Panc1 (cell line): Measurements from ENCODE around the gene NPTXR. TPM values are rescaled to one million over a fixed set of nuclear protein-coding genes. Genes with fewer than 3 reads are reported as not detected.

Experiments used
- ATAC-seq: fragments of 200-7000 bp; cut with Tn5 transposase; 2 replicates; pipeline ENCODE4 v1.9.1; 2020; ENCODE audit warnings: mild to moderate bottlenecking, moderate library complexity
- BruUV-seq: library from RNA; stranded (reverse); fragments of 400-500 nt; replicated peaks from 2 replicates; lab custom pipeline; 2021; lab: Mats Ljungman, UMichigan
- CTCF ChIA-PET: fragments of 300-600 bp; sonication (Branson Sonifier 250); formaldehyde crosslinking; loops from one replicate; lab custom pipeline; 2022; ENCODE audit warnings: antibody characterized with exemption; lab: Charles Lee
- POLR2A ChIA-PET: fragments of 300-600 bp; sonication (Branson Sonifier 250); formaldehyde crosslinking; loops from one replicate; lab custom pipeline; 2022; ENCODE audit warnings: antibody characterized with exemption; lab: Charles Lee
- DNase-seq: peaks from one replicate; pipeline ENCODE4 v3.0.0-alpha.2; 2010; ENCODE audit warnings: low read depth, low spot score
- H3K27ac ChIP-seq: 2 replicates; pipeline ENCODE4 v1.5.1; 2011; ENCODE audit warnings: mild to moderate bottlenecking, low read length, inconsistent platforms
- H3K27me3 ChIP-seq: fragments of 200-500 bp; sonication (Bioruptor generic); 2 replicates; pipeline ENCODE4 v1.6.0; 2014; ENCODE audit warnings: low read length, inconsistent platforms; ENCODE audit not compliant: control insufficient read depth, insufficient read depth
- H3K36me3 ChIP-seq: fragments of 200-500 bp; sonication (Bioruptor generic); 2 replicates; pipeline ENCODE4 v1.5.1; 2014; ENCODE audit warnings: inconsistent platforms, mild to moderate bottlenecking, low read length, moderate library complexity; ENCODE audit not compliant: control insufficient read depth, insufficient read depth
- H3K4me1 ChIP-seq: 2 replicates; pipeline ENCODE4 v1.5.1; 2011; ENCODE audit warnings: inconsistent platforms, mild to moderate bottlenecking, low read length, moderate library complexity; ENCODE audit not compliant: control insufficient read depth, insufficient read depth
- H3K4me3 ChIP-seq, 2 experiments: 2 replicates each; pipeline ENCODE4 v1.5.1; 2011 to 2012; ENCODE audit warnings: low read depth in 2 of 2, low read length in 2 of 2, mild to moderate bottlenecking in 2 of 2, inconsistent platforms in 1 of 2, moderate library complexity in 1 of 2
- H3K9me3 ChIP-seq: fragments of 200-500 bp; sonication (Bioruptor generic); 2 replicates; pipeline ENCODE4 v1.5.1; 2014; ENCODE audit warnings: low read depth, mild to moderate bottlenecking, inconsistent platforms, low read length, moderate library complexity; ENCODE audit not compliant: control insufficient read depth, insufficient read depth
- CTCF ChIP-seq: fragments of 450-650 bp; IDR thresholded peaks from 2 replicates; pipeline ENCODE4 v1.5.1; 2017; ENCODE audit warnings: mild to moderate bottlenecking
- POLR2AphosphoS5 ChIP-seq: IDR thresholded peaks from 2 replicates; pipeline ENCODE4 v1.6.1; 2012; ENCODE audit warnings: mild to moderate bottlenecking, low read depth, low read length, moderate library complexity
- REST ChIP-seq, 2 experiments: IDR thresholded peaks; 2 replicates each; pipeline ENCODE4 v1.6.1; 2011 to 2012; ENCODE audit warnings: low read depth in 2 of 2, control low read depth in 1 of 2, low read length in 1 of 2, mild to moderate bottlenecking in 1 of 2, moderate library complexity in 1 of 2; ENCODE audit not compliant: insufficient read depth in 1 of 2
- SIN3A ChIP-seq: IDR thresholded peaks from 2 replicates; pipeline ENCODE4 v1.6.1; 2012; ENCODE audit warnings: low read depth, mild to moderate bottlenecking, low read length, moderate library complexity, borderline replicate concordance; ENCODE audit not compliant: insufficient read depth
- TCF7L2 ChIP-seq: IDR thresholded peaks from 2 replicates; pipeline ENCODE4 v1.6.1; 2011; ENCODE audit warnings: mild to moderate bottlenecking, low read depth, low read length, inconsistent platforms
- in situ Hi-C: cut with HindIII; loops from 2 replicates; pipeline ENCODE4 v1.10.0; 2016; ENCODE audit warnings: low sequenced_read_pairs, low pct_unique_long_range_greater_than_20kb
- intact Hi-C: fragments of 100-400 bp; cut with micrococcal nuclease; formaldehyde crosslinking; loops from one replicate; pipeline ENCODE4 v1.10.0; 2022; ENCODE audit not compliant: unreplicated experiment
- total RNA-seq: library from RNA; stranded (reverse); gene quantifications from one replicate; pipeline ENCODE4 v1.2.1, GENCODE V29; 2021; ENCODE audit not compliant: unreplicated experiment

Gene NPTXR
- total RNA-seq, 1 experiment from 2014 or later, result 32.6 TPM

- POLR2A ChIA-PET, result no interaction called here
- no peaks in the 10 kb centered on the region for H3K27me3 ChIP-seq
- no peaks in the 10 kb centered on the region for H3K9me3 ChIP-seq
- TF ChIP-seq REST (IDR thresholded peaks at IDR 0.05; ENCODE audit: insufficient read depth in 1 of 2, low read depth in 2 of 2, low read length in 1 of 2) (no peak), TCF7L2 (no peak), CTCF (no peak), SIN3A (no peak), POLR2AphosphoS5 (no peak)
- BruUV-seq, result no TSS peak
- ATAC-seq (no peak), DNase-seq (no peak)
- CTCF ChIA-PET, result no interaction called here
- in situ Hi-C loops (no loop called here), intact Hi-C loops (no loop called here)
- no peak overlapping the region for H3K4me3 ChIP-seq
- no peak overlapping the region for H3K27ac ChIP-seq
- no peaks in the 10 kb centered on the region for H3K36me3 ChIP-seq
- peaks cover 7% of the 10 kb centered on the region; the same call in 1 of the 2 replicates for H3K4me1 ChIP-seq
Observed at GRCh38 chr22:38849811-38850210, 6.0 kb upstream of the NPTXR start.

DNA sequence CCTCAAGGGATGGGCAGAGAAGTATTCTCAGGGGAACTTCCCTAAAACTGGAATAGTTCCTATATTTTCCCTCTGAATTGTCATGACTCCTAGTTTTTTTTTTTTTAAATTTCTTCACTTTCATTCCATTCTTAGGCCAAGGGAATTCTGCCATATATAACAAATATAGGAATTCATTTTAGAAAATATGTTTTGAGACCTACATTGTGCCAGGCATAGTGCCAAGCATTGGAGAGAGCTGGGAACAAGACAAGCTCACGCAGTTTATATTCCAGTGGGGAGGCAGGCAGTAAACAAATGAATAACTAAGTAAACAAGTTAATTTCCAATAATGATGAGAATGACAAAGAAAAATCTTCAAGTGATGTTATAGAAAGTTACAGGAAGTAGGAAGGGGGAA lies 2.6 kb upstream of the NPTXR start:
- in situ Hi-C loops (no loop called here), intact Hi-C loops (no loop called here)

More for the DNA sequence above, 2.6 kb upstream of the NPTXR start:
- ATAC-seq (no peak), DNase-seq (no peak)
- no peak overlapping the region for H3K4me3 ChIP-seq
- ChIA-PET CTCF (no interaction called here), POLR2A (no interaction called here)
- H3K27ac ChIP-seq, result no peak overlapping the region
- H3K9me3 ChIP-seq, result no peaks in the 10 kb centered on the region
- peaks cover 10% of the 10 kb centered on the region; the same call in 1 of the 2 replicates for H3K4me1 ChIP-seq
- BruUV-seq, result no TSS peak
- H3K36me3 ChIP-seq, result no peaks in the 10 kb centered on the region
- no peak for TF ChIP-seq CTCF
- TF ChIP-seq REST (IDR thresholded peaks at IDR 0.05; ENCODE audit: insufficient read depth in 1 of 2, low read depth in 2 of 2, low read length in 1 of 2), result no peak
- TF ChIP-seq POLR2AphosphoS5, result no peak
- TF ChIP-seq TCF7L2, result no peak
- TF ChIP-seq SIN3A, result no peak
- H3K27me3 ChIP-seq, result no peaks in the 10 kb centered on the region
